DND-41 (cell line): ENCODE data around the gene UCP1.

ENCODE experiments used
- EZH2 ChIP-seq: IDR thresholded peaks from 3 replicates; pipeline ENCODE4 v1.6.1; 2012; ENCODE audit warnings: borderline replicate concordance, low read depth, mild to moderate bottlenecking, moderate library complexity, low read length, inconsistent platforms; ENCODE audit not compliant: severe bottlenecking
- TF ChIP-seq, protein P1 (sequence below): IDR thresholded peaks from 2 replicates; pipeline ENCODE4 v1.5.1; 2012; ENCODE audit warnings: borderline replicate concordance, low read length, moderate library complexity, mild to moderate bottlenecking; ENCODE audit not compliant: poor library complexity, severe bottlenecking; ENCODE audit errors: extremely low read depth

DNA sequence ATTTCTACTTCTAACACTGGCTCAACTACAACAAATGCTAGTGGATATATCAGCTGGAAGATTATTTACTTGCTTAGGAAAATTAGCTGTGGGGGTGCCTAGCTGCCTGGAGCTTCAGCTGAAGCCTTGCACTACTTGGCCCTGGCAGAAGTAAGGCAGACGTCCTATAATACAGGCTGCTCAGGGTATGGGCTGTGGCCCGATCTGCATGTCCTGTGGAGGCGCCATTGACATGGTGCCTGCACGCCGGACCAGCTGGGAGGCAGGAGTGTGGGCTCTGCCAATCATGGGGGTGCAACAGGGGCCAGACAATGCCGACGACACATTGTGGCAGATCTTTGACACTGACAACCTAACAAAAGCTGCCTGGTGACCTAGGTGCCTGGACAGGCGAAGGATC lies 31.6 kb upstream of the UCP1 start:
- TF ChIP-seq, protein P1, sequence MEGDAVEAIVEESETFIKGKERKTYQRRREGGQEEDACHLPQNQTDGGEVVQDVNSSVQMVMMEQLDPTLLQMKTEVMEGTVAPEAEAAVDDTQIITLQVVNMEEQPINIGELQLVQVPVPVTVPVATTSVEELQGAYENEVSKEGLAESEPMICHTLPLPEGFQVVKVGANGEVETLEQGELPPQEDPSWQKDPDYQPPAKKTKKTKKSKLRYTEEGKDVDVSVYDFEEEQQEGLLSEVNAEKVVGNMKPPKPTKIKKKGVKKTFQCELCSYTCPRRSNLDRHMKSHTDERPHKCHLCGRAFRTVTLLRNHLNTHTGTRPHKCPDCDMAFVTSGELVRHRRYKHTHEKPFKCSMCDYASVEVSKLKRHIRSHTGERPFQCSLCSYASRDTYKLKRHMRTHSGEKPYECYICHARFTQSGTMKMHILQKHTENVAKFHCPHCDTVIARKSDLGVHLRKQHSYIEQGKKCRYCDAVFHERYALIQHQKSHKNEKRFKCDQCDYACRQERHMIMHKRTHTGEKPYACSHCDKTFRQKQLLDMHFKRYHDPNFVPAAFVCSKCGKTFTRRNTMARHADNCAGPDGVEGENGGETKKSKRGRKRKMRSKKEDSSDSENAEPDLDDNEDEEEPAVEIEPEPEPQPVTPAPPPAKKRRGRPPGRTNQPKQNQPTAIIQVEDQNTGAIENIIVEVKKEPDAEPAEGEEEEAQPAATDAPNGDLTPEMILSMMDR: no peak
- no peak for TF ChIP-seq EZH2
